Epithelial cell of esophagus (primary cell): Measurements from ENCODE around the gene LRRC8A.
A peak's percentile ranks its signal among the peaks of the same experiment; 100 is the strongest.

ENCODE experiments used
- DNase-seq: peaks from one replicate; pipeline ENCODE4 v3.0.0; 2010; ENCODE audit warnings: low read depth
- H3K4me3 ChIP-seq: 2 replicates; pipeline ENCODE4 v1.5.1; 2011; ENCODE audit warnings: mild to moderate bottlenecking, low read length, control low read depth
- TF ChIP-seq, protein P1 (sequence below): IDR thresholded peaks from 2 replicates; pipeline ENCODE4 v1.5.1; 2011; ENCODE audit warnings: low read depth, mild to moderate bottlenecking, low read length, control low read depth, inconsistent platforms; ENCODE audit not compliant: insufficient read depth; ENCODE audit errors: missing control alignments

LRRC8A gene

GRCh38 chr9:128927731-128928411 is 45.9 kb downstream of the LRRC8A start:
- H3K4me3 ChIP-seq = no peak overlapping the region
- DNase-seq = peak; percentile 61

DNA sequence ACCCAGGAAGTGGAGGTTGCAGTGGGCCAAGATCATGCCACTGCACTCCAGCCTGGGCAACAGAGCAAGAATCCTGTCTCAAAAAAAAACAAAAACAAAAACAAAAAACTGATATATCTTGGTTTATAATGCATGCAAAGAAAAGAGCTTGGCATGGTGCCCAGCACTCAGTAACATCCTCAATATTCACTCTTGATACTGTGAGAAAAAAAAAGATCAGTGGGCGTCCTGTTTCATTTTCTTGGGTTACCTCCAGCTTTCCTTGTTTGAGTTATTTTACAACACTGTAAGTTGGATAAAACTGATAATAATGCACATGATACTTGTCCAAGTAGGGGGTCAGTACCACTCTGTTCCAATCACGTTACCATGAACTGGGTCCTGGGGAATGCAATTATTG is 46.7 kb downstream of the LRRC8A start:
- DNase-seq = no peak
- TF ChIP-seq, protein P1, sequence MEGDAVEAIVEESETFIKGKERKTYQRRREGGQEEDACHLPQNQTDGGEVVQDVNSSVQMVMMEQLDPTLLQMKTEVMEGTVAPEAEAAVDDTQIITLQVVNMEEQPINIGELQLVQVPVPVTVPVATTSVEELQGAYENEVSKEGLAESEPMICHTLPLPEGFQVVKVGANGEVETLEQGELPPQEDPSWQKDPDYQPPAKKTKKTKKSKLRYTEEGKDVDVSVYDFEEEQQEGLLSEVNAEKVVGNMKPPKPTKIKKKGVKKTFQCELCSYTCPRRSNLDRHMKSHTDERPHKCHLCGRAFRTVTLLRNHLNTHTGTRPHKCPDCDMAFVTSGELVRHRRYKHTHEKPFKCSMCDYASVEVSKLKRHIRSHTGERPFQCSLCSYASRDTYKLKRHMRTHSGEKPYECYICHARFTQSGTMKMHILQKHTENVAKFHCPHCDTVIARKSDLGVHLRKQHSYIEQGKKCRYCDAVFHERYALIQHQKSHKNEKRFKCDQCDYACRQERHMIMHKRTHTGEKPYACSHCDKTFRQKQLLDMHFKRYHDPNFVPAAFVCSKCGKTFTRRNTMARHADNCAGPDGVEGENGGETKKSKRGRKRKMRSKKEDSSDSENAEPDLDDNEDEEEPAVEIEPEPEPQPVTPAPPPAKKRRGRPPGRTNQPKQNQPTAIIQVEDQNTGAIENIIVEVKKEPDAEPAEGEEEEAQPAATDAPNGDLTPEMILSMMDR = no peak
- H3K4me3 ChIP-seq = no peak overlapping the region

More at GRCh38 chr9:128927731-128928411, 45.9 kb downstream of the LRRC8A start:
- TF ChIP-seq, protein P1 = peak; percentile 91

DNA sequence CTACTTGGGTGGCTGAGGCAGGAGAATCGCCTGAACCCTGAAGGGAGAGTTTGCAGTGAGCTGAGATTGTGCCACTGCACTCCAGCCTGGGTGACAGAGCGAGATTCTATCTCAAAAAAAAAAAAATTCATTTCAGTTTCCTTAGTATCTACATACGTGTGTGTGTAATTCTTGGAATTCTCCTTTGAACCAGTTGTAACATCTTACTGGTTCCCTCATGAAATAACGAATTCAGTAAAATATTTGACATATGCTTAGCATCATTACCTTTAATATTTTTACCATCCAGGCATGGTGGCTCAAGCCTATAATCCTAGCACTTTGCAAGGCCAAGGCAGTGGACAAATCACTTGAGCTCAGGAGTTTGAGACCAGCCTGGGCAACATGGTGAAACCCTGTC is 47.6 kb downstream of the LRRC8A start:
- TF ChIP-seq, protein P1 = no peak
- no peak overlapping the region for H3K4me3 ChIP-seq
- no peak for DNase-seq

DNA sequence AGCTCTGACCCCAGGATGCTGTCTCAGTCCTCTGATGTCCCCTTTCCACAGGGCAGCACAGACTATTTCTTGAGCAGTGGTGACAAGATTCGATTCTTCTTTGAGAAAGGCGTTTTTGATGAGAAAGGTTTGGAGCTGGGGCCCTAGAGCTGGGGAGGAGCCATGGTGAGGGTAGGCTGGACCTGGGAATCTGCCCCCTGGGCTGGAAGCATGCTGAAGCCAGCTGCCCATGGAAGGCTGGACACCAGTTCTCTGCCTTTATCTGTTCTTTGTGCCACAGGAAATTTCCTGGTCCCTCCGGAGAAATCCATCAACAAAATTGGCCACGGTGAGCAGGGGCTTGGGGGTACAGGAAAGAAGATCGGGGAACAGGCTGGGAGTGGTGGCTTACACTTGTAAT is 51.8 kb downstream of the LRRC8A start:
- TF ChIP-seq, protein P1 = no peak
- no peak for DNase-seq
- no peak overlapping the region for H3K4me3 ChIP-seq

GRCh38 chr9:128936171-128936865 is 54.4 kb downstream of the LRRC8A start:
- H3K4me3 ChIP-seq = no peak overlapping the region
- TF ChIP-seq, protein P1 = no peak
- DNase-seq = no peak

DNA sequence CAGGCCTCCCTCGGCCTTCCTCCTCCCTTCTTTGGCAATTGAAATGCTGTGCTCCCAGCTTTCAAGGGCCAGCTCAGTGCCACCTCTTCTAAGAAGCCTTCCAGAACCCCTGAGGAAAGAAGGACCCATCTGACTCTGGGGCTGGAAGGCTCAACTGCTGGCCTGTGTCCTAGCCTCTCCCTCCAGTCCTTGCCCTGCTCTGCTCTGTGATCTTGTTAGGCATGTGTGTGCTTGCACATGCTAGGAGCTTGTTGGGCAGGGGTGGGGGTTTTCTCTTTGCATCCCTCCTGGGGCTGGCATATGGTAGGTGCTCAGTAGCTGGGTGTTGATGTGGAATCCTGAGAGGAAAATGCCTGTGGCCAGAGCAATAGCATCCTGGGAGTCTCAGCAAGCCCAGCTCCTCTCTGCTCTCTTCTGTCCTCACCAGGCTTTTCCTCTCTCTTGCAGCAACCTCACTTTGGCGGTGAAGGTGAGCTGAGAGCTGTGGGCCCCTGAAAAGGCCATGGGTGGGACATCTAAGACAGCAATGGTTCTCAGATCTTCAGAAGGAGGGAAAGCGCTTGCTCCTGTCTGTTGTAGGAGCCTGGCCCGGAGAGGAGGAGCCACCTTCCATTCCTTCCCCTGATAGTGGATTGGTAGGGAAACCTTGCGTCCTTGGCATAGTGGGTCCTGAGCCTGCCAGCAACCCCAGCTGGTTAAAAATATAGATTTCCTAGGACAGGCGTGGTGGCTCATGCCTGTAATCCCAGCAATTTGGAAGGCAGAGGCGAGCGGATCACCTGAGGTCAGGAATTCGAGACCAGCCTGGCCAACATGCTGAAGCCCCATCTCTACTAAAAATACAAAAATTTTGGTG is 55.6 kb downstream of the LRRC8A start:
- TF ChIP-seq, protein P1 = no peak
- H3K4me3 ChIP-seq = no peak overlapping the region
- peak; percentile 50 for DNase-seq
